ENCODE data around the gene OLFM2.

GRCh38 chr19:9901642-9902041, 34.7 kb downstream of the OLFM2 start:
- TF ChIP-seq EZH2 (IDR thresholded peaks at IDR 0.05; ENCODE audit: borderline replicate concordance, low read depth, low read length, severe bottlenecking), result no peak
- no peak for TF ChIP-seq CTCF (IDR thresholded peaks at IDR 0.05; ENCODE audit: borderline replicate concordance, extremely low read depth, low read length, poor library complexity, severe bottlenecking)

Measured in DND-41 (cell line).